ENCODE measurements around the gene SPAG9. TPM values are rescaled to one million over a fixed set of nuclear protein-coding genes. Genes with fewer than 3 reads are reported as not detected.

The SPAG9 gene
- total and polyA plus RNA-seq, 2 donors from 2014 or later, result 15.4 to 93.3 TPM

GRCh38 chr17:51144266-51145022 lies 23.8 kb upstream of the SPAG9 start:
- no peak overlapping the region for H3K27ac ChIP-seq (ENCODE audit: low read depth in 2 of 2, low read length in 2 of 2)
- intact Hi-C loops (cut with DNase I), result loop anchor here (10.0 kb wide), 1 partner anchor 140 kb away; no protein-coding TSS in a partner anchor
- H3K4me3 ChIP-seq (ENCODE audit: low read length in 3 of 3), result no peak overlapping the region
- no peak for TF ChIP-seq CTCF (IDR thresholded peaks at IDR 0.05; ENCODE audit: borderline replicate concordance, extremely low read depth, insufficient read depth)
- no peaks in the 10 kb centered on the region for H3K27me3 ChIP-seq (ENCODE audit: control insufficient read depth, insufficient read depth, low read length)
- DNase-seq (peak in 3 of 5 donors; percentile 39 to 68 (median 61)), FAIRE-seq (no peak)
- peaks cover 0 to 4% (median 3%) of the 10 kb centered on the region in 3 donors for H3K4me1 ChIP-seq (ENCODE audit: control insufficient read depth in 2 of 3, insufficient read depth in 2 of 3, low read depth in 1 of 3, low read length in 3 of 3)
- no peaks in the 10 kb centered on the region for H3K36me3 ChIP-seq (ENCODE audit: control insufficient read depth in 2 of 3, insufficient read depth in 3 of 3, low read length in 3 of 3)
- no peaks in the 10 kb centered on the region for H3K9me3 ChIP-seq (ENCODE audit: control insufficient read depth in 2 of 3, insufficient read depth in 1 of 3, low read length in 3 of 3)
- no peak overlapping the region for H3K9ac ChIP-seq (ENCODE audit: low read length in 3 of 3)

- Histone ChIP-seq H3K4me1 (ENCODE audit: control insufficient read depth in 2 of 3, insufficient read depth in 2 of 3, low read depth in 1 of 3, low read length in 3 of 3) (peaks cover 0 to 4% (median 3%) of the 10 kb centered on the region in 3 donors), H3K27ac (ENCODE audit: low read depth in 2 of 2, low read length in 2 of 2) (no peak overlapping the region), H3K27me3 (ENCODE audit: control insufficient read depth, insufficient read depth, low read length) (no peaks in the 10 kb centered on the region), H3K36me3 (ENCODE audit: control insufficient read depth in 2 of 3, insufficient read depth in 3 of 3, low read length in 3 of 3) (no peaks in the 10 kb centered on the region), H3K4me3 (ENCODE audit: low read length in 3 of 3) (no peak overlapping the region), H3K9ac (ENCODE audit: low read length in 3 of 3) (no peak overlapping the region), H3K9me3 (ENCODE audit: control insufficient read depth in 2 of 3, insufficient read depth in 1 of 3, low read length in 3 of 3) (no peaks in the 10 kb centered on the region)
- intact Hi-C loops (cut with DNase I), result loop anchor here (10.0 kb wide), 1 partner anchor 138 kb away; no protein-coding TSS in a partner anchor
- TF ChIP-seq CTCF (IDR thresholded peaks at IDR 0.05; ENCODE audit: borderline replicate concordance, extremely low read depth, insufficient read depth), result no peak
- DNase-seq (no peak), FAIRE-seq (no peak)
Measured at GRCh38 chr17:51142597-51142996, 21.9 kb upstream of the SPAG9 start.

GRCh38 chr17:51135956-51136355 lies 15.3 kb upstream of the SPAG9 start:
- Histone ChIP-seq H3K36me3 (ENCODE audit: control insufficient read depth in 2 of 3, insufficient read depth in 3 of 3, low read length in 3 of 3) (no peaks in the 10 kb centered on the region), H3K27me3 (ENCODE audit: control insufficient read depth, insufficient read depth, low read length) (no peaks in the 10 kb centered on the region), H3K4me1 (ENCODE audit: control insufficient read depth in 2 of 3, insufficient read depth in 2 of 3, low read depth in 1 of 3, low read length in 3 of 3) (peaks cover 0 to 10% (median 4%) of the 10 kb centered on the region in 3 donors), H3K27ac (ENCODE audit: low read depth in 2 of 2, low read length in 2 of 2) (no peak overlapping the region), H3K9me3 (ENCODE audit: control insufficient read depth in 2 of 3, insufficient read depth in 1 of 3, low read length in 3 of 3) (no peaks in the 10 kb centered on the region), H3K9ac (ENCODE audit: low read length in 3 of 3) (no peak overlapping the region), H3K4me3 (ENCODE audit: low read length in 3 of 3) (no peak overlapping the region)
- DNase-seq, result no peak
- FAIRE-seq, result no peak
- intact Hi-C loops (cut with DNase I), result no loop called here
- TF ChIP-seq CTCF (IDR thresholded peaks at IDR 0.05; ENCODE audit: borderline replicate concordance, extremely low read depth, insufficient read depth), result no peak
